Measurements from ENCODE around the gene ZMYM3. TPM values are rescaled to one million over a fixed set of nuclear protein-coding genes. Genes with fewer than 3 reads are reported as not detected.

ZMYM3 gene
- 10.2 to 14.3 TPM (median 13.1 TPM) in 5 replicates for total RNA-seq (2022; extraction: Qiagen RNA extraction)

GRCh38 chrX:71254092-71254963 lies at the start of gene ZMYM3:
ZMYM3 (minus strand) TSS chrX:71254140; CDS start chrX:71253255, 885 bp downstream.

DNA sequence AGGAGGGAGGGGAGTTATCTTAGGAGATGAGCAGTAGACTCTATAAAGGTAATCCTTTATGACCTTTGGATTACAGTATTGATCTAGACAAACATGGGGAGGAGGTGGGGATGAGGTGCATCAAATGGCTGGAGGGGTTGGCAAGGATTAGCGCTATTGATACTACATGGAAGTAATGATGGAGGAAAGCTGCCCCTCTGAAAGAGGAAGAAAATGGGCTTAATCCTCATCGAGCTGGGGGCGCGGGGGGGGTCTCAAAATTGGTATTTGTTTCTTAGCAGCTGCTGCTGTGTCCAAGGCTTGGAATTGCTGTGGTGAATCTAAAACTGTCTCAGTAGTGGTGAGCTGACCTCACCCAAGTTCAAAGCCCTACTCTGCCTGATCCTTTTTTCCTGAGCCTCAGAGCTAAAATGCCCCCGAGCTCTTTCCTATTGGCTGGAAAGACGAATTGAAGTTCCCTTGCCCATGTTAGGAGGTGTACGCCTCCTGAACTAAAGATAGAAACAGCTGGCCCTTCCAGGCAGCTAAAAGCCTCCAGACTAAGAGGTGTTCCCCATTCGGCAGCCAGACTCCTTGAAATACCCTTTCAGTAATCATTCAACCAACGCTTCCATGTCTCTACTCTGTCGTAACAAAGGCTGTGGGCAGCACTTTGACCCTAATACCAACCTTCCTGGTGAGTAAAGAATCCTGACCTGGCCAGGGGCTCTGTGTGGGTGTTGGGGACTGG lies 47.4 kb upstream of the ZMYM3 start, which contains the start of gene ITGB1BP2:
Gene ITGB1BP2, plus strand, starts transcription at position 556 of the 730 bp plus-strand sequence. Its CDS starts 57 bp downstream, at position 613.

DNA sequence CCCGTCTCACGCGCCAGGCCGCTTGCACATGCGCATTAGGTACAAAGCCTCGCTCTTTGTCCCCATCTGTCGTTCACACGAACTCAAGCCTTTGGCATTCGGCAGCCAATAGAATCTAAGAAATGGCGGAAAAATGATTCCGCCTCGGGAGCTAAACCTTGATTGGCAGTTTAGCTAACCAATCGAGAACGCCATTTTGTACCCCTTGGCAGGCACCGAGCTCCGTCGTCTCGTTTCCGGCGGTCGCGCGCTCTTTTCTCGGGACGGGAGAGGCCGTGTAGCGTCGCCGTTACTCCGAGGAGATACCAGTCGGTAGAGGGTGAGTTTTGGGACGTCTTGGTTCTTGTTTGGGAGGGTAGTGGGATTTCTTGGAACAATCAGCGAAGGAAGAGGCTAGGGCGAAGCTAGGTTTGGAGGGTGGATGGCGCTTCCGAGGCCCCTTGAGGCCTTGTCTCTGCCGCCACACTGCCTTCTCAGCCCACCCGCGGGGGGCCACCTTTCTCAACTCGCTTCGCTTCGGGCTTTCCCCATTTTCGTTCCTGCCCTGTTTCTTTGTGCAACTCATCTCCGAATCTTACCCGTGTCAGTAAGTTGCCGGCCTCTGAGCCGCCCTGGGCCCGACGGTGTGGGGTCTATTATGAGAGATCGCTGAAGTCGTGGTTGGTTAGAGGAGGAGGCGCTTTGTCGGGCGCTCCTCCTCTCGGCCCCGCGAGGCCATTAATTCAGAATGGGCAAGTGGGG lies 29.6 kb upstream of the ZMYM3 start, which contains the start of gene NONO:
Gene NONO, plus strand, starts transcription at position 233 of the 741 bp plus-strand sequence. CDS start 7,003 bp downstream, outside the sequence.

GRCh38 chrX:71222929-71223328 lies 31.0 kb downstream of the ZMYM3 start, which contains the start of gene GJB1:
GJB1 (plus strand) TSS chrX:71223224; CDS start chrX:71223708, 484 bp downstream.

Other genes starting within 250 kb of the ZMYM3 start
- 71.4 to 76.6 TPM (median 72.8 TPM) in 5 replicates for gene SNX12, start 185.8 kb downstream of the ZMYM3 start, total RNA-seq (2022; extraction: Qiagen RNA extraction)
- gene FOXO4, start 158.3 kb downstream of the ZMYM3 start, total RNA-seq (2022; extraction: Qiagen RNA extraction) = 0.91 to 1.9 TPM (median 1.5 TPM) in 5 replicates
- not detected in 5 replicates for gene CXorf65, start 147.4 kb downstream of the ZMYM3 start, total RNA-seq (2022; extraction: Qiagen RNA extraction)
- gene IL2RG, start 142.6 kb downstream of the ZMYM3 start, total RNA-seq (2022; extraction: Qiagen RNA extraction) = 0.11 to 0.30 TPM (median 0.23 TPM) in 4 of 5 replicates, not detected in the other
- 8.3 to 11.9 TPM (median 10.2 TPM) in 5 replicates for gene MED12, start 135.5 kb downstream of the ZMYM3 start, total RNA-seq (2022; extraction: Qiagen RNA extraction)
- gene NLGN3, start 109.3 kb downstream of the ZMYM3 start, total RNA-seq (2022; extraction: Qiagen RNA extraction) = 0.89 to 1.1 TPM (median 1.1 TPM) in 5 replicates
- 0.09 to 0.13 TPM (median 0.10 TPM) in 3 of 5 replicates, not detected in the others for gene GJB1, start 30.9 kb downstream of the ZMYM3 start, total RNA-seq (2022; extraction: Qiagen RNA extraction)
- gene NONO, start 29.5 kb upstream of the ZMYM3 start, total RNA-seq (2022; extraction: Qiagen RNA extraction) = 340 to 388 TPM (median 374 TPM) in 5 replicates
- gene ITGB1BP2, start 47.6 kb upstream of the ZMYM3 start, total RNA-seq (2022; extraction: Qiagen RNA extraction) = 0.79 to 1.2 TPM (median 1.0 TPM) in 5 replicates
- gene TAF1, start 112.2 kb upstream of the ZMYM3 start, total RNA-seq (2022; extraction: Qiagen RNA extraction) = 12.1 to 17.1 TPM (median 16.0 TPM) in 5 replicates

Data from A549 treated with Mapracorat at 1 μM for 4 hours (cell line).